Activated T-cell treated with anti-CD3 and anti-CD28 coated beads, Interleukin-2, amount 50 U/mL, for 1 hour (primary cell): ENCODE data around the gene PHF1.
A peak's percentile ranks its signal among the peaks of the same experiment; 100 is the strongest.

Experiments used
- DNase-seq: peaks from one replicate; pipeline ENCODE4 v3.0.0-alpha.2; 2020

PHF1 gene

GRCh38 chr6:33433001-33433543 is 22.3 kb downstream of the PHF1 start:
- DNase-seq, result no peak

DNA sequence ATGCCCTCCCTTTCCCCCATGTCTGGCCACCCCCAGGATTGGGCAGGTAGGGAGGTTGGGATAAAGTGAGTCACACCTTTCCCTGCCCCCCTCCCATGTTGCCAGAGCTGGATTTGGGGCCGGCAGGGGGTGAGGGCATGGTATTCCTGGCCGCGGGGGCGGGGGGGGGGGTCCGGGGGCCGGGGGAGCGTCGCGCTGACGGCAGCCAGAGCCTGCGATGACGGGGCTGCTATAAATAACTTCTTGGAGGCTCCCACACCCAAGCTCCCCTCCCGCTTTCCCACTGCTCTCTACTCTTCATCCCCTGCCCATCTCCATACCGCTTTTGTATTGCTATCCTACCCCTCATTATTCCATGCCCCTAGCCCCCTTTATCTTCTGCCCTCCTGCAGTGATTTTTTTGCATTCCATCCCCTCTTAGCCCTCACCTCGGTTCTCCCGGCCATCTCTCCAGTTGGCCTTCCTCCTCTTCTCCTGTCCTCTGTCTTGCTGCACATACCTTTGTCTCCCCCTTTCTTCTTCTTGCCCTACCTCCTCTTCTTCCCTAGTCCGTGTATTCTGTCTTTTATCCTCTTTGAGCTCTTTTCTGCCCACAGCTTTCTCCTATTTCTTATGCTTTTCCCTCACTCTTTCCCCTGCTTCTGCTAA is 22.9 kb downstream of the PHF1 start:
- DNase-seq, result no peak

DNA sequence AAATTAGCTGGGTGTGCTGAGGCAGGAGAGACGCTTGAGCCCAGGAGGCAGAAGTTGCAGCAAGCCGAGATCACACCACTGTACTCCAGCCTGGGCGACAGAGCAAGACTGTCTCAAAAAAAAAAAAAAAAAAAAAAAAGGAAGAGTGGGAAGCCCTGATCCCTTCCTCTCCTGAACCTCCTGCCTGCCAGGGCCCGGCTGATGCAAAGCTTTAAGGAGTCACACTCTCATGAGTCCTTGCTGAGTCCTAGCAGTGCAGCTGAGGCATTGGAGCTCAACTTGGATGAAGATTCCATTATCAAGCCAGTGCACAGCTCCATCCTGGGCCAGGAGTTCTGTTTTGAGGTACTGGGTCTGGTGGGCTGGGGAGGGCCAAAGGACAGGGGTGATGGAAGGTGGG is 24.1 kb downstream of the PHF1 start:
- no peak for DNase-seq

GRCh38 chr6:33437666-33438065 is 26.9 kb downstream of the PHF1 start:
- no peak for DNase-seq

GRCh38 chr6:33438978-33439594 is 28.3 kb downstream of the PHF1 start:
- DNase-seq, result no peak

DNA sequence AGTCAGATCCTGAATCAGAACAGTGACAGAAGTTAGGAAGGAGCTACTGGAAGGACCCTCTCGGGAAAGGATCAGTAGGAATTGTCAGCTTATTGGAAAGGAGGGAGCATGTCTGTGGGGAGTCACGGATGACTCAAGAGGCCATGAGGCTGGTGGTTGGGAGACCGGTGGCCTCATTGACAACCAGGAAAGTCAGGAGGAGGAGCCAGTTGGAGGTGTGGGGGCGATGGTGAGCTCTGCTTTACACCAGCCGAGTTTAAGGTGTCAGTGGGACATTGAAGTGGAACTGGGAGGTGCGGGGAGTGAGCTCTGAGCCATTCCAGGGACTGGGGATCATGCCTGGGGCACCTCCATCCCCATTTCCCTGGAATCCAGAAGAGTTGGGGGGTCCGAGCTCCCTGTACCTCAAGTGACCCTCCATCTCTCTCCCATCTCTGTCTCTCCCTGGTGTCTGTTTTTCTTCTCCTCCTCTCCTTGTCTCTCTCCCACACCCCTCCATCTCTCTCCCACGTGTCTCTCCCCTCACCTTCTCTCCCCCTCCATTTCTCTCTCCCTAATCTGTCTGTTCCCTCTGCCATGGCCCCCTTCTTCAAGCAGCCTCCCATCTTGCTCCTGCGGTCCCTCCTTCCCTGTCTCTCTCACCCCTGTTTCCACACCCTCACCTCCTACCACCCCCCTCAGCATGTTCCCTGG is 29.3 kb downstream of the PHF1 start:
- DNase-seq, result no peak

GRCh38 chr6:33440649-33441309 is 30.0 kb downstream of the PHF1 start:
- DNase-seq, result no peak

GRCh38 chr6:33441457-33441856 is 30.6 kb downstream of the PHF1 start:
- DNase-seq, result no peak

- no peak for DNase-seq
Observed at GRCh38 chr6:33442283-33442682, 31.5 kb downstream of the PHF1 start.

- no peak for DNase-seq
Observed at GRCh38 chr6:33443025-33443424, 32.2 kb downstream of the PHF1 start.

- DNase-seq, result no peak
Observed at GRCh38 chr6:33443619-33444504, 33.0 kb downstream of the PHF1 start.

GRCh38 chr6:33445119-33445603 is 34.3 kb downstream of the PHF1 start:
- no peak for DNase-seq

DNA sequence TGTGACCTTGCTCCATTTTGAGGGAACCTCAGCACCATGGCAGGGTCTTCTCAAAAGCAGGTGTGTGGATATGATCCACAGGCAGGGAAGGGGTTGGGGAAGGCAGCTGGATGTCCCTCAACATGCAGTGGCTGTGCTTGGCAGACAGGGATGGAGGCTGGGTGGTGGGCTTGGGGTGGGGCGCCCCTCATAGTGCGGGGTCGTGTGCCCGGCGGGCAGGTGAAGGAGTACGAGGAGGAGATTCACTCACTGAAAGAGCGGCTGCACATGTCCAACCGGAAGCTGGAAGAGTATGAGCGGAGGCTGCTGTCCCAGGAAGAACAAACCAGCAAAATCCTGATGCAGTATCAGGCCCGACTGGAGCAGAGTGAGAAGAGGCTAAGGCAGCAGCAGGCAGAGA is 35.5 kb downstream of the PHF1 start:
- no peak for DNase-seq

DNA sequence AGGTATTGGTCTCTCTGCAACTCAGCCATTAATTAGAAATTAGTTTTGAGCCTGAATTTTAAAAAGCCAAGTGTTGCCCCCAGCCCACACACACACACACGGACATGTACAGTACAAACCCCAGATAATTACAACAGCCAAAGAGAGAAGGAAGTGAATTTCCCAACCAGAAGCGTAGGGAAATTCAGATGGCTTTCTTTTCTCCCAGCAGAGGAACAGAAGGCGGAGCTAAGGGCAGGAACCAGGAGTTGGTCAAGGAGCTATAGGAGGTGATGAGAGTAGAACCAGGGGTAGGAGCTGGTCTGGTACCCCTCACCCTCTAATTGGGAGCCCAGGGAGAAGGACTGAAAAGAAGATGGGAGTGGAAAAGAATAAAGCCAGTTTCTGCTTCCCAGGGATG is 39.6 kb downstream of the PHF1 start:
- no peak for DNase-seq

GRCh38 chr6:33451606-33452005 is 40.8 kb downstream of the PHF1 start:
- DNase-seq, result no peak

DNA sequence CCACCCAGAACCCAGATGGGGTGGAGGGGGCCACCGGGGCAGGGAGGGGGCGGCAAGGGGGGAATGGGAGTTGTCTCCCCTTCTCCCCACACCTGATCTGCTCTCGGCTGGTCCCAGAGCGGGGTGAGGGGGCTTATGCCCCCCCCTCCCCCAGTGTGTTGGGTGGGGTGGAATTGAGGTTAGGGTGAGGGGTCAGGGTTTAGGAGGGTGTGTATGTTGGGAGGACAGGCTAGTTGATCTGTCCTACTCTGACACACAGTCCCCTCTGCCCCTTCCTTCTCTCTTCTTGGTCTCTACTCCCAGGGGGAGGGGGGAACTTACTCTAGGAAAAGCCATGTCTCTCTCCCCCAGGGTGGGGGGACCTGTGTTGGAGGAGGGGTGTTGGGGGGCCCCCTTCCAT is 41.7 kb downstream of the PHF1 start:
- DNase-seq, result no peak

DNA sequence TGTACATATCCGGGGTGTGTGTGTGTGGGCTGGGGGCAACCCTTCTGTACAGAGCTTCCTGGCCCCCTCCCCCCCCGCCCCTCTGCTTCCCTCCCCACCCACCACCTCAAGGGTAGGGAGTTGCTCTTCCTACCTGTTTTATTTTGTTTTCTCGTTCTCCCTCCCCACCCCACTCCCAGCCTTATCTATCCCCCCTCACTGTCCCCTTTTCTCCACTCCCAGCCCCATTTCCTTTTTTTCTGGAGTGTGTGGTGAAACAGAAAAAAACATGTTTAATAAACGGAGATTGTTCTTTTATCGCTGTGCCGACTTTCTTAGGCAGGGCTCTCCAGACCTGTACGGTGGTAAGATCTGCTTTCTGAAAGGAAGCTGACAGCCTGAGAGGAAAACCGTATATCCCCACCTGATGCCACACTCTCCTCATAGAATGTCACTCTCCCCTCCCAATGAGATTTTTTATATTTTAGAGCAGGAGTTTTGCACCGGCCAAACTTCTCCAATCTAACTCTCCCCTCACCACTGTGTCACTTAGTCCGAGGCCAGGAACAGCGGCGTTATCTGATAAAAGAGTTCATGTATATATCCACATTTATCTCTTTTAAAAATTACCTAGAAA is 42.7 kb downstream of the PHF1 start:
- DNase-seq, result no peak

DNA sequence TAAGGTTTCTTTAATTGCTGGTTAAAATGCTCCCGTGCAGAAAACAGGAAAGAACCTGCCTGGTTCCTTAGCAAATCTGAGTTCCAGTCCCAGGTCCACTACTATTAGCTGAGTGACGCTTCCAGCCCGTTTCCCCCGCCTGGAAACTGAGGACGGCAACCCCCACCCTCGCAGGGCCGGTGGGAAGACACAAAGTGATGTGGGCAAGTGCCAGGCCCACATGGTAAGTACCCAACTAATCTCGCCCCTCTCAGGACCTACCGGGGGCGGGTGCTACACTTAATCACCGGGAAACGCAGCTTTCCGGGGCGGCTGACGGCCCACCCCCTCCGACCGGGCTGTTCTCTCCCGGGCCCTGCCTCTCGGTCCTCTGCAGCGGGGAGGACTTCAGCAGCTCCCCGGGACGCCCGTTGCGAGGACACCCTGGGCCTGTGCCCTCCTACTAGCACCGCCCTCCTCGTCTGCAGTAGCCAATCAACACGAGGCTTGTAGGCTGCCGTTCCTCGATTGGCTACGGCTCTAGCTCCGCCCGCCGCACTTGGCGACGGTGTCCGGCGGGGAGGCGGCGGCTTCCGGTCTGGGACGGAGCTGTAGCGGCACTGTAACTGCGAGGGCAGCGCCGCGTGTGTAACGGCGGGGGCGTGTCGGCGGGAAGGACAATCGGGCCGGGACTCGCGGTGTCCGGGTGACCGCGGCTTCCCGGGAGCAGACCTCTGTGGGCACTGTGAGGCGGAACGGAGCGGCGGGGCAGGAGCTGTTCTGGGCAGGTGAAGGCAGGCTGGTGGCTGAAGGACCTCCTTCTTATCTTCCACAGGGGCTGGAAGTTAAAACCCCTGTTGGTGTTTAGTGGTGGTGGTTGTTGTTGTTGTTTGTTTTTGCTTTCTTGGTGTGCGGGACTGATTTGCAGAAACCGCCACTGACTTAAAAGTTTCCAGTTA is 43.5 kb downstream of the PHF1 start, which contains the start of gene ZBTB9:
TSS of gene ZBTB9 (plus strand) at position 568 of the 938 bp plus-strand sequence. CDS start 525 bp downstream, outside the sequence.
- peak; percentile 92 for DNase-seq

DNA sequence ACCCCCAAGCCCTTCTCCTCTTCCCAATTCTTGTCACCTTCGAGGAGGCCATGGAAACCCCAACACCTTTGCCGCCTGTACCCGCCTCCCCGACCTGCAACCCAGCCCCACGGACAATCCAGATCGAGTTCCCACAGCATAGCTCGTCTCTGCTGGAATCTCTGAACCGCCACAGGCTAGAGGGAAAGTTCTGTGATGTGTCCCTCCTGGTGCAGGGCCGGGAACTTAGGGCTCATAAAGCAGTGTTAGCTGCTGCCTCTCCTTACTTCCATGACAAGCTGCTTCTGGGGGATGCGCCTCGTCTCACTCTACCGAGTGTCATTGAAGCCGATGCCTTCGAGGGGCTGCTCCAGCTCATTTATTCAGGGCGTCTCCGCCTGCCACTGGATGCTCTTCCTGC is 44.2 kb downstream of the PHF1 start:
- no peak for DNase-seq

GRCh38 chr6:33456156-33456555 is 45.3 kb downstream of the PHF1 start:
- no peak for DNase-seq

GRCh38 chr6:33458676-33459075 is 47.9 kb downstream of the PHF1 start:
- DNase-seq, result no peak
